NK-92 treated with Interleukin-12 subunit alpha and Interleukin-12 subunit beta, amount 100 ng/mL, for 24 hours (cell line): Measurements from ENCODE around the gene GPR108.

ENCODE experiments used
- DNase-seq: peaks from one replicate; lab custom pipeline; 2025; lab: John Stamatoyannopoulos, UW

GPR108 gene

GRCh38 chr19:6707011-6707657 is 30.2 kb downstream of the GPR108 start:
- DNase-seq = no peak

- DNase-seq = no peak
Observed at GRCh38 chr19:6706633-6706958, 30.8 kb downstream of the GPR108 start.

GRCh38 chr19:6705931-6706632 is 31.3 kb downstream of the GPR108 start:
- no peak for DNase-seq

GRCh38 chr19:6700586-6701316 is 36.6 kb downstream of the GPR108 start:
- no peak for DNase-seq

GRCh38 chr19:6699935-6700334 is 37.4 kb downstream of the GPR108 start:
- no peak for DNase-seq

- DNase-seq = no peak
Observed at GRCh38 chr19:6697291-6697690, 40.1 kb downstream of the GPR108 start.

GRCh38 chr19:6696239-6696820 is 41.0 kb downstream of the GPR108 start:
- DNase-seq = no peak

GRCh38 chr19:6694147-6694815 is 43.1 kb downstream of the GPR108 start:
- no peak for DNase-seq

GRCh38 chr19:6693681-6694080 is 43.7 kb downstream of the GPR108 start:
- no peak for DNase-seq

GRCh38 chr19:6693056-6693471 is 44.3 kb downstream of the GPR108 start:
- DNase-seq = no peak

- DNase-seq = no peak
Observed at GRCh38 chr19:6692027-6692426, 45.4 kb downstream of the GPR108 start.

GRCh38 chr19:6691342-6691741 is 46.0 kb downstream of the GPR108 start:
- DNase-seq = no peak

- DNase-seq = no peak
Observed at GRCh38 chr19:6690160-6690885, 47.1 kb downstream of the GPR108 start.

GRCh38 chr19:6687114-6687513 is 50.3 kb downstream of the GPR108 start:
- no peak for DNase-seq

- DNase-seq = no peak
Observed at GRCh38 chr19:6686628-6686975, 50.8 kb downstream of the GPR108 start.

- DNase-seq = no peak
Observed at GRCh38 chr19:6685962-6686627, 51.3 kb downstream of the GPR108 start.

- no peak for DNase-seq
Observed at GRCh38 chr19:6685482-6685881, 51.9 kb downstream of the GPR108 start.

- DNase-seq = no peak
Observed at GRCh38 chr19:6683971-6684370, 53.4 kb downstream of the GPR108 start.

GRCh38 chr19:6682607-6683128 is 54.7 kb downstream of the GPR108 start:
- DNase-seq = no peak

GRCh38 chr19:6680141-6680540 is 57.2 kb downstream of the GPR108 start:
- no peak for DNase-seq
